ENCODE measurements around the gene FDPS.

DNA sequence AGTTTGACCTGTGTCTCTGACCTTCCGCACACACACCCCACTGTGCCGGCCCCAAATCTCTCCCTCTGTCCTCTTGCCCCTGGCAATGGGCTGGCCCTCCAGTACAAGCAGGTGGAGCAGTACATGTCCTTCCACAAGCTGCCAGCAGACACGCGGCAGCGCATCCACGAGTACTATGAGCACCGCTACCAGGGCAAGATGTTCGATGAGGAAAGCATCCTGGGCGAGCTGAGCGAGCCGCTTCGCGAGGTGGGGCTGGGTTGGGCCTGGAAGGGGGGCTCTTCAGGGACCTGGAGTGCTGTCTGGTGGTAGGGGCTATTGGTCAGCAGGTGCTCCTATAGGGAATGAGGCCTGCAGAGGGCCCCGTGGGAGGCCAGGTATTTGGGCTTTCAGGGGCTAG lies 23.6 kb upstream of the FDPS start:
- TF ChIP-seq, protein P1, sequence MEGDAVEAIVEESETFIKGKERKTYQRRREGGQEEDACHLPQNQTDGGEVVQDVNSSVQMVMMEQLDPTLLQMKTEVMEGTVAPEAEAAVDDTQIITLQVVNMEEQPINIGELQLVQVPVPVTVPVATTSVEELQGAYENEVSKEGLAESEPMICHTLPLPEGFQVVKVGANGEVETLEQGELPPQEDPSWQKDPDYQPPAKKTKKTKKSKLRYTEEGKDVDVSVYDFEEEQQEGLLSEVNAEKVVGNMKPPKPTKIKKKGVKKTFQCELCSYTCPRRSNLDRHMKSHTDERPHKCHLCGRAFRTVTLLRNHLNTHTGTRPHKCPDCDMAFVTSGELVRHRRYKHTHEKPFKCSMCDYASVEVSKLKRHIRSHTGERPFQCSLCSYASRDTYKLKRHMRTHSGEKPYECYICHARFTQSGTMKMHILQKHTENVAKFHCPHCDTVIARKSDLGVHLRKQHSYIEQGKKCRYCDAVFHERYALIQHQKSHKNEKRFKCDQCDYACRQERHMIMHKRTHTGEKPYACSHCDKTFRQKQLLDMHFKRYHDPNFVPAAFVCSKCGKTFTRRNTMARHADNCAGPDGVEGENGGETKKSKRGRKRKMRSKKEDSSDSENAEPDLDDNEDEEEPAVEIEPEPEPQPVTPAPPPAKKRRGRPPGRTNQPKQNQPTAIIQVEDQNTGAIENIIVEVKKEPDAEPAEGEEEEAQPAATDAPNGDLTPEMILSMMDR (IDR thresholded peaks at IDR 0.05) = no peak
- TF ChIP-seq POLR2A (IDR thresholded peaks at IDR 0.05) = no peak
